Activated gamma-delta T cell treated with Interleukin-2 at 50 U/mL for 16 hours (primary cell): ENCODE measurements around the gene SMU1.

Experiments
- DNase-seq: peaks from one replicate; pipeline ENCODE4 v3.0.0-alpha.2; 2020

The SMU1 gene

DNA sequence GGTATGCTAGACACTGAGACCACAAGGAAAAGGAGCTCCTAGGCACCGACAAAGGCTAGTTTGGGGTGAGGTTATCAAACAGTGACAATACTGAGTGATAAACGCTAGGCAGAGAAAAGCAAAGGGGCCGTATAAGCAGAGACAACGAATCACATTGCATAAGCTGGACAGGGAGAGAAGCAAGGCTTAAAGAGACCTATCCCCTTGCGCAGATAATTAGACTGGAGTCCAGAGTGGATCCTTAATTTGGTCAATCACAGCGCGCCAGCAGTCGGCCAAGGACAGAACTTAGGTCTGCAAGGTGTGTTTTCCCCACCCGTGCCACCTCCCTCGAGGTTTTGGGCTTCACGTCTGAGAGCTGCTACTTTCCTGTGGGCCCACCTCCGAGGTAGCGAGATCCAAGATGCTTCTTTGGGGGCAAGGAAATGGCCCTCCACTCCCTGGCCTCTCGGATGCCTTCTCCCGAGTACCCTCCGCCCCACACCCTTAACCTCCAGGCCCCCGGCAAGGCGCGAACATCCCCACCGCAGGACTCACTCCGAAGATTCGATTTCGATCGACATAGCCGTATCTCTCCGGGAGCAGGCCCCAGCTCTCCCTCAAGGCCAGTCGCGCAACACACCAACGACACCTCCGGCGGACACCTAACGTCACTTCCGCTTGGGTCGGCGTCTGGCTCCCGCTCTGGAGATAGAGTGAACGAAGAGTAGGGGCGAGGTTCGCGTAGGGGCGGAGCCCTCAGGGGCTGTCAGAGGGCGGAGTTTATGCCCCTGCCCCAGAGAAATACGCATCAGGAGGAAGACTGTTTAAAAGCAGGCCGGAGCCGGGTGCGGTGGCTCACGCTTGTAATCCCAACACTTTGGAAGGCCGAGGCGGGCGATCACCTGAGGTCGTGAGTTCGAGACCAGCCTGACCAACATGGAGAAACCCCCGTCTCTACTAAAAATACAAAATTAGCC lies at the start of gene SMU1:
TSS of gene SMU1 (minus strand) at position 629 of the 959 bp plus-strand sequence. CDS start at position 563, 66 bp downstream.
- DNase-seq = peak; percentile 92

DNA sequence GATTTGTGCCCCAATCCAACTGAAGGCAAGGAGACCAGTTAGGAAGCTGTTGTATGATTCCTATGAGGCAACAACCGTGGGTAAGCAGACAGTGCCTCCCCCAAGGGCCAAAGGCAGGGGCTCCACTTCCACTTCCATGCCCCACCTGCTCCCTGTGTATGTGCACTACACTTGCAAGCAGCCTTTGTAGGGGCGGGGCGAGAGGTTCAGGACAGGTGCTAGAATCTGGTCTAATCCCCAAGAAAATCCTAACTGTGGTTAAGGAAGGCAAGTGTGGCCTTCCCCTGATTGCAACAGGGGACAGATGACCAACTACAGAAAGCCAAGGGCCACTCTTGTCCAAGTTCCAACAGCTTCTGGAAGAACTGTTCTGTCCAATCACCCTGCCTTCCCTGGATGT lies 49.0 kb upstream of the SMU1 start:
- no peak for DNase-seq

GRCh38 chr9:33124751-33125381 lies 48.4 kb upstream of the SMU1 start:
- DNase-seq = no peak

DNA sequence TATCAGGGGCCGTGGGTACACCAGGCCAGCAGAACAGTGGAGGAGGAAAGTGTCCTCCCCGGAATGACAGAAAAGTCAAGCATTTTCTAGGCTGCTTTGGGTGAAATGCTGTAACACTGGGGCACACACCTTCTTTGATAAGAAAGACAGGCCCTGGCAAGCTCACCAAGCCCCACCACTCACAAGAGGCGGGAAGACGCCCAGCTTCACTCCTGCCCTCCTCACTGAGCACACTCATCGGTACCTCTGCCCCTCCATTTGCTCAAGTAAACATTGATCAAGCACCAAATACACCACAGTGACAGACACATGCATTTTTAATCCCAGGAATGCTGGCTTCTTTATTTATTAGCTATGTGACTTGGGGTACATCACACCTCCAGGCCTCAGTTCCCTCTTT lies 47.6 kb upstream of the SMU1 start:
- no peak for DNase-seq

DNA sequence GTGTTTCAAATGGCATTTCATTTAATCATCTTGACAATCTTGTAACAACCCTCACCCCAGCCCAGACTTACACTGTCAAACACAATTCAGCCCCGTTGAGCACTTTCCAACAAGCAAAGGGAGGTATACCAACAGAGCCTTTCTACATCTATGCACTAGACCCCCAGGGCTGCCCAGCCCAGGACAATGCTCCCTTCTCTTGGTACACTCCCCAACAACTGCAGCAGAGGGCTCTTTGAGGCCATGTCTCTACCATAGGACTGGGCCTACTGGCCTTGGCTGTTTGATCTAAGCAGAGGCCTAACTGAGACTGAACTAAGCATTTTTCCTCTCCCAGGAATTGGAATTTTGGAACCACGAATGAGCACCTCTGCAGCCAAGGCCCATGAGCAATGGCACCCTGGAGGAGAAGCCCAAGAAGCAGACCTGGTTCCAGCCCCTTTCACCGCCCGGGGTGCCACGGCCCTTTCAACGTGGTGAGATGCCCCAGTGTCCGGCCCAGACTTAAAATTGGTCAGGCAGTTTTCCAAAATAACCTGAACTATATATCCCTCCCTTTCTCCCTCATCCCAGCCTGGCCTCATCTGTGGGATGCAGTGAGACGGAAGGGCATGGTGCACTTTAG lies 47.0 kb upstream of the SMU1 start:
- no peak for DNase-seq

DNA sequence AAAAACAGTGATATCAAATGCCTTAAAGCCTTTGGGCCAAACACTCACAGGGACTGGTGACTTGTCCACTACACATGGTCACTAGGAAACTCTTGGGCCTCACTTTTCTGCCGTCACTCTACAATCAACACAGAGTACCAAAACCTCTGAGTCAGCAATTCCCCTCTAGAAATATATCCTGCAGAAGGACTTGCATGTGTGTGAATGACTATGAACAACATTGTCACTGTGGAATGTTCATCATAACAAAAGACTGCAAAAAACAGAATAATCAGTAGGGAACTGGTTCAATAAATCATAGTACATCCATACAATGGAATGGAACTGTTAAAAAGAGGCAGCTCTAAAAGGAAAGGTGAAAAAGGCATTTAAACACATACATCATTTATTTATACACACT lies 44.1 kb upstream of the SMU1 start:
- no peak for DNase-seq

GRCh38 chr9:33117796-33118195 lies 41.3 kb upstream of the SMU1 start:
- DNase-seq = no peak

- DNase-seq = no peak
Measured at GRCh38 chr9:33117306-33117705, 40.8 kb upstream of the SMU1 start.

DNA sequence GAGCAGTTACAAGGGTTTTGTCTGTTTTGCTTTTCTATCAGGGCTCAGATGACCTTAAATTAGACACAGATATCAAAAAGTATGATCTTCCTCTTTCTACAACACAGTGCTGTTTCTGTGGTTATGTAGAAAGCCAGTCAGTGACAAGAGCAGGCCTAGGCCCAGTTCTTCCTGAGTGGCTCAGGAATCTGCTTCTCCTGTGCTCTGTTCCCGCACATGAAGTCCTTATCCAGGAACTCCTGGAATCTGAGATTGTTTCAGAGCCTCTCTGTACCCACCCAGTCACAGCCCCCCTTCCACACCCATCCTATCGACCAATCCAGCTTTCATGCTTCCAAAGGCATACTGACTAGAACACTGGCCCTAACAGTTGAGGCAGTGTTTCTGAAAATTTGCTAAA lies 40.4 kb upstream of the SMU1 start:
- DNase-seq = no peak

GRCh38 chr9:33114746-33115145 lies 38.3 kb upstream of the SMU1 start:
- DNase-seq = no peak

DNA sequence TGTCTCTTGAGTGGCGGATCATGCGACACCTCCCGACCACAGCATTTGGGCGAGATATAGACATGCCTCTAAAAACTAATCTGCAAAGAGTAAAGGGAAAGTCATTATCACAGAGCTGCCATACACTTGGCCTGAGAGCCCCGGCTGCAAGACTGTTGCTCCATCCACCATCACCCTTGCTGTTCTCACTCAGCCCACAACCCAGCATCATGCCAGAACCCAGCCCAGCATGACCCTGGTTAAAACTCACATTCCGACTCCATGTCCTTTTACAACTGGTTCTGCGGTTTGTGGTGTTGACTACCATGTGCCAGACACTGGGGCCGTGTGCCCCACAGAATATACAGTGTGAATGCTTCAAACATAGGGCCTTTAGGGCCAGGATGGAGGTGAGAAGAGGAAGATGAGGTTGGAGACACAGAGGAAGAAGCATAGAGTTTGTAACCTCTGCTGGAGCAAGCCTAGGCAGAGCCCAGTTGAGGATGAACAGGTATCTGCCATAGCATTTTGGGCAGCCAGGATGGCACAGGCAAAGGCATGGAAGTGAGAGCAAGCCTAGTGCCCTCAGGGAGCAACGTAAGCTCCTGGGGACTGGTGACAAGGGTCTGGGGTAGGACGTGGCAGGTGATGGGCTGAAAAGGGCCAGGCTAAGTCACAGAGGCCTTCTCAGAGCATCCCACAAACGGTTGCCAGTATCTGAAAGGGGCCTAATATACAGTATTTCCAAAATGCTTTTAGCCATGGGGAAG lies 37.5 kb upstream of the SMU1 start:
- no peak for DNase-seq

DNA sequence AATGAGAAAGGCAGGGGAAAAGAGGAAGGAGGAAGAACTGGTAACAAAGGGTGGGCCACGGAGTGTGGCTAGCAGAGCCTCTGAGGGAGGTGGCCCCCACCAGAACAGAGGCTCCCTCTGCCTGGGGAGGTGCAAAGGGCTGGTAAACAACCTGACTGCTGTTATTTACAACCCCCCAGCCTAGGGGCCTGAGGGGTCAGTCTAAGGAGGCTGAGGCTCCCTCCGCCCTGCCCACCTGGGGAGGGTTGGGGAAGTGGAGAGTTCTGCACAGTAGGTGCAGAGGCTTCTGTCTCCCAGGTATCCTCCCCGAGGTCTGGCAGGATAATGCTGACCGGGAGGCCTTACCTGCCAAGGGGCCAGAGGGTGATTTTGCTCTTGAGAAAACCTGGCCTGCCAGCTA lies 35.6 kb upstream of the SMU1 start:
- DNase-seq = no peak

- DNase-seq = no peak
Measured at GRCh38 chr9:33111631-33112030, 35.2 kb upstream of the SMU1 start.

DNA sequence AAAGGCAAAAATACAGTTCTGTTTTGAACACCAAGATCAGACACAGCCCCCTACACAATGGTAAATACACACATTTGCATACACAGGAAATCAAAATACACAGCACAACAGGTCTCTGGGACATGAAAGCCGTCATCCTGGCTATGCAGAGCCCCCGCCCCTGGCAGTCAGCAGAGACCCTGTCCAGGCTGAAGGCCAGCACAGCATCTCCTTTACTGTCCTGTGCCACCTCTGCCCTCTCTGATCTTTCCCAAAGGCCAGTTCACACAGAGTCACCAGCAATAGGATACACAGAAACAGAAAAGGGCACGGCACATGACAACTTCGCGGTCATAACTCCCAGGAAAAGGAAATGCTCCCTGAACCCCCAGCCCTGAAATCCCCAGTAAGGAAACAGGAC lies 34.2 kb upstream of the SMU1 start:
- no peak for DNase-seq

DNA sequence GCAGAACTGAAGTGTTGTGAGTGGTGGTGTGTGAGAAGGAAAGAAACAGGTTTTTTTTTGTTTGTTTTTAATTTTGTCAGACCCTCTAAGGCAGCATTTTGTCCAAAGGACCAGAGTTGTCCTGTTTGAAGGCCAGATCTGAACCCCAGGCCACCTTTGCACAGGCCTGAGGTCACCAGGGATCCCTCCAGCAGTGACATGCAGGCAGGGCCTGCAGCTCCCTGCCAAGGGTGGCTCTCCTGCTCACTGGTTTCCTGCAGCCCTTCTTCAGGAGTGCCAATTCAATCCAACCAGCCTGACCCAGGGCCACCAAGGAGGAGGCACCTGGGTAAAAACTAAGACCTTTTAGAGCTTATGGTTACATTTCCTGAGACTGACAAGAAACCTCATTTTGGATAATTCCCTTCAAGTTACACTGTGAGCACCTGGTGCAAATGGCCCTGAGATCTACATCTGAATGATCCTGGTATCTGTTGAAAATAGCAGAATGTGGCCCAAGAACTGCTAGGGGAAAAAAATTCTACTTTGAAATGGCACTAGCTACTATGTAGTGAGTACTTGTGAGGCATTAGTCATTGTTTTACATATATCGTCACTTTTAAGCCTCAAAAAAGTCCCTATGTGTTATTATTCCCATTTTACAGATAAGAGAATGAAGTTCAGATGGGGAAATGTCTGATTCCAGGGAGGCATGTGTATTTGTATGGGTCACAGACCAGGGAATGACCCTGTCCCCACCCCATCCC lies 33.5 kb upstream of the SMU1 start:
- no peak for DNase-seq

DNA sequence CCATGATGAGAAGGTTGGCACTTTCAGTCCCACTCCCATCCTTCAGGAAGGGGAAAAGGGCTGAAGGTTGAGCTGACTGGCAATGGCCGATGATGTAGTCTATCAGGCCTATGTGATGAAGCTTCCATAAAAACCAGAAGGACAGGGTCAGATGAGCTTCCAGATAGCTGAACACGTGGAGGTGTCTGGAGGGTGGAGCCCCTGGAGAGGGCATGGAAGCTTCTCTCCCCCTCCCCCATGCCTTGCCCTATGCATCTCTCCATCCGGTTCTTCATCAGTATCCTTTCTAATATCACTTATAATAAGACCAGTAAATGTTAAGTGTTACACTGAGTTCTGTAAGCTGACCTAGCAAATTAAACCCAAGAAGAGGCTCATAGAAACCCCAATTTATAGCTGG lies 32.6 kb upstream of the SMU1 start:
- DNase-seq = no peak

DNA sequence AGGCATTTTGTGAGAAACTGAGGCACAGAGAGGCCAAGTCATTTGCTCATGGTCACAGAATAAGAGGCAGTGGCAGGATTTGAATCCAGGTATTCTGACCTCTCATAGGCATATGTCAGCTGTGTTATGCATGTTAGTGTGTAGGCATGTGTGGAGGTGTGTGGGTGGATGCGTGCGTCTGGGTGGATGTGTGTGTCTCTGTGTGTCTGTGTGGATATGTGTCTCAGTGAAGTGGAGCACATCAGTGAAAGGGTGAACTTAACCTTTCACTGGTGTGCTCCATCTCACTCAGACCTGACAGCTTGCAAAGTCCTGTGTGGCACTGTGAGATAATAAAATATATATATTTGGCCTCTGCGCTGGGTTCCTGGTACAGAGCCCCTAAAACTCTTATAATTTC lies 32.0 kb upstream of the SMU1 start:
- DNase-seq = no peak

- no peak for DNase-seq
Measured at GRCh38 chr9:33107762-33108161, 31.3 kb upstream of the SMU1 start.

DNA sequence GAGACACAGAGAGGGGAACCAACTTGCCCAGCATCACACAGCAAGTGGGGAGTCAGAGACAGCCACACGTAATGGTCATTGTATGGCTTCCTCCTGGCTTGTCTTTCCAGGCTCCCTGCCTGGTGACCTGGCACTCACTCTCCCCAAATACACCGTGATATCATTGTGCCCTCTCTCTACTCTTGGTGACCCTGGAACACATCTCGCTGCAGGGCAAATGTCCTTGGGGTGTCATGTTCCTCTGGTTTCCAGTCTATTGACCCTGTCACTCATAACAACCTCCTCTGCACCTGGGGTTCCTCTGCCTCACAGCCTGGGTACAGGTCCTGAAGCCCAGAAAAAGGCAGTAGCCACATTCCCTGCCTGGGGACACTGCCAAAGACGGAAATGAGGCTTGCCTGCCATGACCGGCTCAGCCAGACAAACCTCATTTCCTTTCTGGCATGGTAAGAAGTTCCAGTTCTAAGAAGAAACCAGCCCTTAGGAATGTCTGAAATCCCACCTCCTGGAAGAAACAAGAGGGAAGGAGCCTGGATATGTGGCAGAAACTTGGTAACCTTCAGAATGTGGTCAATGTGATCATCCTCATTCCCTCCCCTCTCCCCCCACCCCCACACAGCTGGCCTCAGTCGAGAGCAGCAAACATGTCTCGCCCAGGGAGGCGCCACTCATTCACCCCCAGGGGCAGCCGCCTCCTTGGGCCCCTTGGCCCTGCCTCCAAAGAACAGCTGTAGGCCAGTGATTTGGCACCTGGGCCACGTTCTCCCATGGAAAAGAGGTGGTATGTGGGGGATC lies 30.6 kb upstream of the SMU1 start:
- no peak for DNase-seq

DNA sequence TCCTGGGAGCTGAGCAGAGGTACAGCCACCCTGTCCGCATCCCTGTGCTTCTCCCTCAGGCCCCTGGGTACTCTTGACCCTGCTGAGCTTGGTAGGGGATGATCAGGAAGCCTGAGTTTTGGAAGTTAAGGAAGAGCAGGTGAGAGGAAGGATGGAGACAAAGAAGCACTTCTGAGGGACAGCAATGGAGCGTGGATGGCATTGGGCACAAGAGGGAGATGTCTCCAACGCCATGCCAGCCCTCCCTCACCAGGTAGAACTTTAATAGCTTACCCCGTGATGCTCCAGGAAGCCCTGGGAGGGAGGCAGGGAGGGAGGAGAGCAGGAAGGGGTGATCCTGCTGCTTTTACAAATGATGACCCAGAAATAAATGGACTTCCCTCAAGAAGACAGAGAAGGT lies 29.9 kb upstream of the SMU1 start:
- no peak for DNase-seq

DNA sequence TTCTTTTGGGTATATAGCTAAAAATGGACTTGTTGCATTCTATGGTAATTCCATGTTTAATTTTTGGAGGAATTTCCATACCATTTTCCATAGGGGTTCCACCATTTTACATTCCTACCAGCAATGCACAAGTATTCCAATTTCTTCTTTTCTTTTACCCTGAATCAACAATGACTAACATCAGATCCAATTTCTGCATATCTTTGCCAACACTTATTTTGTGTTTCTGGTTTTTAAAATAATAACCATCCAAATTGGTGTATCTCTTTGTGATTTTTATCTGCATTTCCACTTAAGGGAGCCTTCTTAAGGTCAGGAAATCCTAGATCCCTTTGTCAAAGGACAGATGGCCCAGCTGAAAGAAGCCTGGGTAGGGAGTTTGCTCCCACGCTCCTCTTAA lies 29.5 kb upstream of the SMU1 start:
- no peak for DNase-seq

DNA sequence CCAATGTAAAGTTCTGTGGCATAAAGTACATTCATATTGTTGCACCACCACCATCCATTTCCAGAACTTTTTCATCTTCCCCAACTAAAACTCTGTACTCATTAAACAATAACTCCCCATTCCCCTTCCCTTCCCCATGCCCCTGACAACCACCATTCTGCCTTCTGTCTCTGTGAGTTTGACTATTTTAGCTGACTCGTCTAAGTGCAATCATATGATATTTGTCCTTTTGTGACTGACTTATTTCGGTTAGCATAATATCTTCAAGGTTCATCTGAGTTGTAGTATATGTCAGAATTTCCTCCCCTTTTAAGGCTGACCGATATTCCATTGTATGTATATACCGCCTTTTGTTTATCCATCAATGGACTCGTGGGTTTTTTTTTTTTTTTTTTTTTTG lies 29.0 kb upstream of the SMU1 start:
- no peak for DNase-seq
